Chondrocyte (in vitro differentiated cells): ENCODE measurements around the gene TSEN34. TPM values are rescaled to one million over a fixed set of nuclear protein-coding genes. Genes with fewer than 3 reads are reported as not detected.
A peak's percentile ranks its signal among the peaks of the same experiment; 100 is the strongest.
"Not testable (repeated sequence)": the region's sequence is repeated elsewhere in the genome, so short reads cannot be mapped to it uniquely, and the experiment has no call there.

Experiments
- DNase-seq: peaks from one replicate; pipeline ENCODE4 v3.0.0; 2021; ENCODE audit warnings: mixed read lengths, low spot score
- H3K27ac Mint-ChIP-seq: one replicate; pipeline ENCODE4 v1.8.0; 2021; ENCODE audit warnings: mild to moderate bottlenecking, moderate library complexity, mixed read lengths; ENCODE audit not compliant: unreplicated experiment
- H3K27me3 Mint-ChIP-seq: 2 replicates; pipeline ENCODE4 v1.8.0; 2021; ENCODE audit warnings: low read depth, mixed read lengths
- H3K36me3 Mint-ChIP-seq: 2 replicates; pipeline ENCODE4 v1.8.0; 2021; ENCODE audit warnings: low read depth, mixed read lengths
- H3K4me1 Mint-ChIP-seq: 2 replicates; pipeline ENCODE4 v1.8.0; 2021; ENCODE audit warnings: low read depth, mild to moderate bottlenecking, mixed read lengths
- H3K4me3 Mint-ChIP-seq: one replicate; pipeline ENCODE4 v1.8.0; 2021; ENCODE audit warnings: mild to moderate bottlenecking, moderate library complexity, mixed read lengths; ENCODE audit not compliant: unreplicated experiment
- H3K9me3 Mint-ChIP-seq: 2 replicates; pipeline ENCODE4 v1.8.0; 2021; ENCODE audit warnings: low read depth, mixed read lengths
- CTCF ChIP-seq: fragments of 200-600 bp; sonication (generic); IDR thresholded peaks from 2 replicates; pipeline ENCODE4 v1.5.0; 2021; ENCODE audit warnings: antibody characterized with exemption, mild to moderate bottlenecking, moderate library complexity
- total RNA-seq: library from RNA; stranded (reverse); gene quantifications from 3 replicates; pipeline ENCODE4 v1.2.1, GENCODE V29; 2021

The TSEN34 gene
- total RNA-seq, 1 donor from 2014 or later = 46.2 TPM

- H3K27me3 Mint-ChIP-seq = no peaks in the 10 kb centered on the region
- TF ChIP-seq CTCF = no peak
- peaks cover 34% of the 10 kb centered on the region for H3K4me1 Mint-ChIP-seq
- no peak for DNase-seq
- H3K9me3 Mint-ChIP-seq = no peaks in the 10 kb centered on the region
- H3K36me3 Mint-ChIP-seq = peaks cover 8% of the 10 kb centered on the region
- H3K4me3 Mint-ChIP-seq = peak overlapping the region; percentile 86
- peak overlapping the region; percentile 96 for H3K27ac Mint-ChIP-seq
These were observed 824 bp downstream of the TSEN34 start for GRCh38 chr19:54191811-54192453.

GRCh38 chr19:54193011-54193410 lies 1.9 kb downstream of the TSEN34 start:
- H3K27me3 Mint-ChIP-seq = no peaks in the 10 kb centered on the region
- peaks cover 8% of the 10 kb centered on the region for H3K36me3 Mint-ChIP-seq
- peak; percentile 79 for DNase-seq
- H3K4me1 Mint-ChIP-seq = peaks cover 25% of the 10 kb centered on the region
- peak overlapping the region; percentile 24 for H3K4me3 Mint-ChIP-seq
- TF ChIP-seq CTCF = no peak
- H3K9me3 Mint-ChIP-seq = no peaks in the 10 kb centered on the region
- peak overlapping the region; percentile 96 for H3K27ac Mint-ChIP-seq

- not testable (repeated sequence) for H3K27ac Mint-ChIP-seq
- H3K4me1 Mint-ChIP-seq = peaks cover 20% of the 10 kb centered on the region
These were observed 3.4 kb downstream of the TSEN34 start for GRCh38 chr19:54194463-54194862.

GRCh38 chr19:54196536-54196935 lies 5.4 kb downstream of the TSEN34 start:
- Mint-ChIP-seq H3K27ac (no peak overlapping the region), H3K36me3 (peaks cover 13% of the 10 kb centered on the region), H3K4me3 (no peak overlapping the region), H3K27me3 (no peaks in the 10 kb centered on the region), H3K9me3 (no peaks in the 10 kb centered on the region), H3K4me1 (peaks cover 25% of the 10 kb centered on the region)
- TF ChIP-seq CTCF = no peak
- DNase-seq = no peak

More at GRCh38 chr19:54194463-54194862, 3.4 kb downstream of the TSEN34 start:
- H3K4me3 Mint-ChIP-seq, H3K36me3 Mint-ChIP-seq, H3K9me3 Mint-ChIP-seq, DNase-seq, H3K27me3 Mint-ChIP-seq: not testable (repeated sequence)

- no peak for TF ChIP-seq CTCF
- DNase-seq = no peak
- no peaks in the 10 kb centered on the region for H3K27me3 Mint-ChIP-seq
- H3K27ac Mint-ChIP-seq = no peak overlapping the region
- H3K9me3 Mint-ChIP-seq = no peaks in the 10 kb centered on the region
- H3K4me1 Mint-ChIP-seq = peaks cover 25% of the 10 kb centered on the region
- H3K4me3 Mint-ChIP-seq = no peak overlapping the region
- H3K36me3 Mint-ChIP-seq = peaks cover 15% of the 10 kb centered on the region
These were observed 6.0 kb downstream of the TSEN34 start for GRCh38 chr19:54197121-54197520.

GRCh38 chr19:54199401-54199800 lies 8.3 kb downstream of the TSEN34 start:
- peak overlapping the region; percentile 49 for H3K4me3 Mint-ChIP-seq
- H3K4me1 Mint-ChIP-seq = peaks cover 38% of the 10 kb centered on the region
- peaks cover 21% of the 10 kb centered on the region for H3K36me3 Mint-ChIP-seq
- DNase-seq = no peak
- H3K27me3 Mint-ChIP-seq = no peaks in the 10 kb centered on the region
- TF ChIP-seq CTCF = no peak
- H3K9me3 Mint-ChIP-seq = no peaks in the 10 kb centered on the region
- peak overlapping the region; percentile 100 for H3K27ac Mint-ChIP-seq
